Effector memory CD4-positive, alpha-beta T cell (primary cell): ENCODE data around the gene MAP1LC3A.

ENCODE experiments used
- DNase-seq, 3 donors: peaks; one replicate each; pipeline ENCODE4 v3.0.0-alpha.2; 2020
- H3K27ac ChIP-seq: 2 replicates; pipeline ENCODE4 v1.7.0; 2013; ENCODE audit warnings: mild to moderate bottlenecking, low read length, moderate library complexity; ENCODE audit not compliant: insufficient read depth, poor library complexity, severe bottlenecking
- H3K27me3 ChIP-seq: replicated peaks from 2 replicates; pipeline ENCODE4 v1.7.0; 2013; ENCODE audit warnings: mild to moderate bottlenecking, low read length; ENCODE audit not compliant: insufficient read depth, control insufficient read depth, poor library complexity, severe bottlenecking
- H3K36me3 ChIP-seq: 2 replicates; pipeline ENCODE4 v1.7.0; 2013; ENCODE audit warnings: mild to moderate bottlenecking, low read length, moderate library complexity; ENCODE audit not compliant: control insufficient read depth, insufficient read depth
- H3K4me1 ChIP-seq: 2 replicates; pipeline ENCODE4 v1.7.0; 2013; ENCODE audit warnings: low read length, mild to moderate bottlenecking; ENCODE audit not compliant: control insufficient read depth, insufficient read depth, poor library complexity, severe bottlenecking
- H3K4me3 ChIP-seq: 2 replicates; pipeline ENCODE4 v1.7.0; 2013; ENCODE audit warnings: low read length, low read depth, mild to moderate bottlenecking; ENCODE audit not compliant: insufficient read depth, poor library complexity, severe bottlenecking
- H3K9me3 ChIP-seq: 2 replicates; pipeline ENCODE4 v1.7.0; 2013; ENCODE audit warnings: mild to moderate bottlenecking, low read length, moderate library complexity; ENCODE audit not compliant: control insufficient read depth

The MAP1LC3A gene

GRCh38 chr20:34547844-34548613 lies 10.5 kb upstream of the MAP1LC3A start:
- Histone ChIP-seq H3K4me3 (no peak overlapping the region), H3K9me3 (no peaks in the 10 kb centered on the region), H3K27ac (no peak overlapping the region), H3K4me1 (peaks cover 7% of the 10 kb centered on the region), H3K36me3 (no peaks in the 10 kb centered on the region), H3K27me3 (no peaks in the 10 kb centered on the region)
- DNase-seq: no peak

- Histone ChIP-seq H3K27ac (no peak overlapping the region), H3K4me3 (no peak overlapping the region), H3K27me3 (no peaks in the 10 kb centered on the region), H3K36me3 (no peaks in the 10 kb centered on the region), H3K4me1 (peaks cover 3% of the 10 kb centered on the region), H3K9me3 (no peaks in the 10 kb centered on the region)
- DNase-seq: no peak
Measured at GRCh38 chr20:34549291-34549928, 9.1 kb upstream of the MAP1LC3A start.

DNA sequence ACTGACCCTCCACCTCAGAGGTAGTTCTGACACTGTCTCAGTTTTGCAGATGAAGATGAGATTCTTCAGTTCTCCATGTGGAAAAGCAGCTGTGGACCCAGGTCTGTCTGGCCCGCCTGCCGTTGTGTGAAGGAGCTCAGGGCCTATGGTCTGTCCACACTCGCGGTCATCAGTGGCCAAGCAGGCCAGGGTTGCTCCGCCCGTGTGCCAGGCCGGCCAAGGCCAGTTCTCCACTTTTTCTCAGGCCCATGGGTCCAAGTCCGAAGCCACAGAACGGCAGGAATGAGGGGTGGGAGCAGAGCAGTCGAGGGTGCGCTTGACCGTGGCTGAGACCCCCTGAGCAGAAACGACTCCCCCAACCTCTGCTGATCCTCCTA lies 8.6 kb upstream of the MAP1LC3A start:
- DNase-seq: no peak
- H3K4me1 ChIP-seq: no peaks in the 10 kb centered on the region
- H3K36me3 ChIP-seq: no peaks in the 10 kb centered on the region
- no peaks in the 10 kb centered on the region for H3K27me3 ChIP-seq
- H3K27ac ChIP-seq: no peak overlapping the region
- no peak overlapping the region for H3K4me3 ChIP-seq
- H3K9me3 ChIP-seq: no peaks in the 10 kb centered on the region

GRCh38 chr20:34552569-34552968 lies 5.9 kb upstream of the MAP1LC3A start:
- H3K27ac ChIP-seq: no peak overlapping the region
- H3K9me3 ChIP-seq: no peaks in the 10 kb centered on the region
- H3K4me1 ChIP-seq: no peaks in the 10 kb centered on the region
- H3K27me3 ChIP-seq: no peaks in the 10 kb centered on the region
- no peak for DNase-seq
- H3K36me3 ChIP-seq: no peaks in the 10 kb centered on the region
- H3K4me3 ChIP-seq: no peak overlapping the region

GRCh38 chr20:34553366-34553867 lies 5.1 kb upstream of the MAP1LC3A start:
- no peaks in the 10 kb centered on the region for H3K27me3 ChIP-seq
- H3K4me1 ChIP-seq: peaks cover 3% of the 10 kb centered on the region
- H3K4me3 ChIP-seq: no peak overlapping the region
- H3K36me3 ChIP-seq: no peaks in the 10 kb centered on the region
- H3K9me3 ChIP-seq: no peaks in the 10 kb centered on the region
- no peak overlapping the region for H3K27ac ChIP-seq
- DNase-seq: no peak

DNA sequence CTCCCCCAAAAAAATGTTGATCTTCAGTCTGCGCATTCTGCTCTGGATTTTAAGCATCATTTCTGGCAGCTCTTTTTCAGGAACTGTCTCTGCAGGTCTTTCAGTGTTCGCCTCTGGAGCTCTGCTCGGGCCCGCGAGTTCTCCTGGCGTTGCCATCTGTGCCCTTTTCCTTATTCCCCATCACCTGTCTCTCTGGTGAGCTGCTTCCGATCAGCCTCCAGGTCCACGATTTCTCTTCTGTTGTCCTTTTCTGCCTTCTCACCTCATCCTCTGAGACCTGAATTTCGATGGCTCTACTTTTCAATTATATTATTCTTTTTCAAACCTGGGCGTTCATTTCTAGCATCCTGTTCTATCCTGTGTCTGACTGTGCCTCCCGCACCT lies 590 bp upstream of the MAP1LC3A start:
- DNase-seq: no peak

GRCh38 chr20:34559311-34560140 lies 1.0 kb downstream of the MAP1LC3A start:
- no peak overlapping the region for H3K27ac ChIP-seq
- H3K36me3 ChIP-seq: no peaks in the 10 kb centered on the region
- no peaks in the 10 kb centered on the region for H3K27me3 ChIP-seq
- no peak for DNase-seq
- peaks cover 3% of the 10 kb centered on the region for H3K4me1 ChIP-seq
- H3K4me3 ChIP-seq: no peak overlapping the region
- no peaks in the 10 kb centered on the region for H3K9me3 ChIP-seq

More for the DNA sequence above, 590 bp upstream of the MAP1LC3A start:
- no peaks in the 10 kb centered on the region for H3K9me3 ChIP-seq
- peak overlapping the region; percentile 93 for H3K27ac ChIP-seq
- H3K27me3 ChIP-seq: no peaks in the 10 kb centered on the region
- H3K4me3 ChIP-seq: peak overlapping the region; percentile 70
- peaks cover 3% of the 10 kb centered on the region for H3K4me1 ChIP-seq
- H3K36me3 ChIP-seq: no peaks in the 10 kb centered on the region

- H3K4me1 ChIP-seq: peaks cover 3% of the 10 kb centered on the region
- no peaks in the 10 kb centered on the region for H3K27me3 ChIP-seq
- no peak overlapping the region for H3K27ac ChIP-seq
- H3K36me3 ChIP-seq: no peaks in the 10 kb centered on the region
- DNase-seq: no peak
- no peak overlapping the region for H3K4me3 ChIP-seq
- H3K9me3 ChIP-seq: no peaks in the 10 kb centered on the region
Measured at GRCh38 chr20:34560141-34560523, 1.6 kb downstream of the MAP1LC3A start.

- Histone ChIP-seq H3K4me3 (no peak overlapping the region), H3K27me3 (no peaks in the 10 kb centered on the region), H3K36me3 (no peaks in the 10 kb centered on the region), H3K9me3 (no peaks in the 10 kb centered on the region), H3K27ac (no peak overlapping the region), H3K4me1 (peaks cover 3% of the 10 kb centered on the region)
- DNase-seq: no peak
Measured at GRCh38 chr20:34560614-34561013, 2.1 kb downstream of the MAP1LC3A start.

DNA sequence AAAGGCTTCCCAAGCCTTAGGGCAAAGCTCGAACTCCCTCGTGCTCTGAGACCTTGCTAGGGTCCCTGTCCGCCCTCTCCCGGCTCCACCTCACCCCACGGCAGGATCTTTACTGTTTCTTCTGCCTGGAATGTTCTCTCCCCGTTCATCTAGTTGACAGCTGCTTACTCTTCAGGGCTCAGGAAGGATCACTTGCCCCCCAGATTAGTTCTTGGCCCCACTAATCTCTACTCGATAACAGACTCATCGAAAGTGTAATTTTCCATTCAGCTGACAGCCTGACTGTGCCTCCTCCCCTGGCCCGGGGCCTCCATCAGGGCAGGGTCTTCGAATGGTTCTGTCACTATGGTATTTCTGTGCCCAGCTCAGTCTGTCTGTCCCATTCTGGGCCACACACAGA lies 3.1 kb downstream of the MAP1LC3A start:
- Histone ChIP-seq H3K4me3 (no peak overlapping the region), H3K9me3 (no peaks in the 10 kb centered on the region), H3K4me1 (peaks cover 3% of the 10 kb centered on the region), H3K36me3 (no peaks in the 10 kb centered on the region), H3K27me3 (no peaks in the 10 kb centered on the region), H3K27ac (no peak overlapping the region)
- no peak for DNase-seq
